ENCODE results near the gene KPNA6.

Gene KPNA6

DNA sequence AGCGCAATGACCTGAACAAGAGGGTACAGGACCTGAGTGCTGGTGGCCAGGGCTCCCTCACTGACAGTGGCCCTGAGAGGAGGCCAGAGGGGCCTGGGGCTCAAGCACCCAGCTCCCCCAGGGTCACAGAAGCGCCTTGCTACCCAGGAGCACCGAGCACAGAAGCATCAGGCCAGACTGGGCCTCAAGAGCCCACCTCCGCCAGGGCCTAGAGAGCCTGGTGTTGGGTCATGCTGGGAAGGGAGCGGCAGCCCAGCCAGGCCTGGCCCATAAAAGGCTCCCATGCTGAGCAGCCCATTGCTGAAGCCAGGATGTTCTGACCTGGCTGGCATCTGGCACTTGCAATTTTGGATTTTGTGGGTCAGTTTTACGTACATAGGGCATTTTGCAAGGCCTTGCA, 87.1 kb downstream of the KPNA6 start:
- no peak for DNase-seq

- DNase-seq, result no peak
These were observed 87.7 kb downstream of the KPNA6 start for GRCh38 chr1:32195531-32195930.

DNA sequence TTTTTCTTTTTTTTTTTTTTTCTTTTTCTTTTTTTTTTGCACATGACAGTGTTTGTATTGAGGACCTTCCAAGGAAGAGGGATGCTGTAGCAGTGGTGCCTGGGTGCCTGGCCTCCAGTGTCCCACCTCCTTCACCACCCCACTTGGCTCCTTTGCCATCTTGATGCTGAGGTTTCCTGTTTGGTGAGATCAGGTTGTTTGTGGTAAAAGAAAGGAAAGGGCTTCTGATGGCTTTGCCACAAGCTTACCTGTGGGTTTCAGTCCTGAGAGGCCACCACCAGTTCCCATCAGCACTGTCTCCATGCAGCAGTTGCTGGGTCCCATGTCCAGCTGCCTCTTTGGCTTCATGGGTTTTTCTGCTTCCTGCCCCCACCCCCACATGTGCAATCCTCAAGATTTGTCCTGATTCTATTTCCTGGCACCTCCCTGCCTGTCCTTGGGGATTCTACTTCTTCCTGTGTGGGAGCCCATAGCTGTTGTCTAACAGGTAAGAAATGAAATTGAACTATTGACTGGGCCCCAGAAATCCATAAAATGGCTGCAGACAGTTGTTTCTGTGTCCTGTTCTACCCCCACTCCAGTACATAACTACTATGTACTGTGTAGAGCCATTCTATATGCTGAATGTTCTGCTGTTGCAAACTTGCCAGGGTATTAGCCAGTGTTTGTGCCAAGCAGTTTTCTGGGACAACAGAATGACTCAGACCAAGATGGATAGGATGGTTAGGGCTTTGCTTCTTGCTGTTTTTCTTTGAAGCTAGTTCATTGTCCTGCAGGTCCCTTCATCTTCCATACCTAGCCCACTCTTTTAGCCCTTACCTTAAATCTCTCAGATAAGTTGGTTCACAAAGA, 88.3 kb downstream of the KPNA6 start:
- no peak for DNase-seq

DNA sequence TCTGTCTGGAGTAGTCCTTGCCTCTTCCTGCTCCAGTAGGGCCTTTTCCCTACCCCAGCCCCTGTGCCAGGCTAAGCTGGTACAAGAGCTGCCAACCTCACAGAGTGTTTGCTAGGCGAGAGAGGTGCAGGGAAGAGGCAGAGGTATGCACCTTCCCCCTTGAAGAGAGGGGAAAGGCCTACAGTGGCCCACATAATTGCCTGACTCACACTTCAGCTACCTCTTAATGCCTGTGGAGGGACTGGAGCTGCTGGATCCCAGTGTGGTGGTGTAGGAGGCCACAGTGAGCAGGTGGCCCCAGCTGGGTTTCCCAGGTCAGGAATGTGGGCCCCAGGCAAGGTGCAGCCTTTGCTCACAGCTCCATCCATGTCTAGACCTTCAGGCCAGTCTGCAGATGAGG, 89.2 kb downstream of the KPNA6 start:
- no peak for DNase-seq

DNA sequence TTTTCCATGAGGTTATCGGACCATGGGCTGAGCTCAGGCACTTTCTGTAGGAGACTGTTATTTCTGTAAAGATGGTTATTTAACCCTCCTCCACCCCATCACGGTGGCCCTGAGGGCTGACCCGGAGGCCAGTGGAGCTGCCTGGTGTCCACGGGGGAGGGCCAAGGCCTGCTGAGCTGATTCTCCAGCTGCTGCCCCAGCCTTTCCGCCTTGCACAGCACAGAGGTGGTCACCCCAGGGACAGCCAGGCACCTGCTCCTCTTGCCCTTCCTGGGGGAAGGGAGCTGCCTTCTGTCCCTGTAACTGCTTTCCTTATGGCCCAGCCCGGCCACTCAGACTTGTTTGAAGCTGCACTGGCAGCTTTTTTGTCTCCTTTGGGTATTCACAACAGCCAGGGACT, 90.0 kb downstream of the KPNA6 start:
- DNase-seq, result no peak

DNA sequence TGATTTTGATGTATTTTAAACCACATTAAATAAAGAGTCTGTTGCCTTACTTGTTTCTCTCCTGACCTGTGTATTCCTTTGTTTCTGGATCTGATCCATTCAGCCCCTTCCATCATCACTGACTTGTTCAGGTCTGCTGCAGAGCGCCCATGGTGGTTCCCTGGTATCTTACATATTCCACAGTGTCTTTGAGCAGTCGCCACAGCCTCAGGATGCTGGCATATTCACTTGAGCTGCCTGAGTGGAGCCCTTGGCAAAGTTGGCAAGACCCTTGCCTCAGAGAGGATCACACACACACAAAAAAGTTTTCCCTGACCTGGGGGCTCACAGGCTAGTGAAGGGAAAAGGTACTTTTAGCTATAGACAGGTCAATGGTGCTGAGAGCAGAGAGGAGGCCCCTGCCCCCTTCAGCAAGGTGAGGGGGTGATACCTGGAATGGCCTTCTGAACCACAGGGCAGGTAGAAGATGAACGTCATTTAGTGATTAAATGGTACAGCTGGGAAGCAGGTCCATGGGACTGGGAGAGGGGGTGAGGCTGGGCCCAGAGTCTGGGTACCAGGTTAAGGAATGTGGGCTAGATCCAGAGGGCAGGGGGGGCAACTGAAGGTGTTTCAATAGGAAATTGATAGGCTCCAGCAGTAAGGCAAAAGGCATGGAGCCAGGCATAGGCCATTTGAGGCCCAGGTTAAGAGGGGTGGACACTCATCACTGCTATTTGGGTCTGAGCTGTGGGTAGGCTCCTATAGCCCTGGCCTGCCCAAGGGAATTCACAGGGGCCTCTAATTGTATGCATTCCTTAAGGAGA, 90.6 kb downstream of the KPNA6 start:
- DNase-seq, result no peak

GRCh38 chr1:32199043-32199716, 91.3 kb downstream of the KPNA6 start:
- DNase-seq, result no peak

GRCh38 chr1:32199717-32200072, 91.8 kb downstream of the KPNA6 start:
- DNase-seq, result no peak

DNA sequence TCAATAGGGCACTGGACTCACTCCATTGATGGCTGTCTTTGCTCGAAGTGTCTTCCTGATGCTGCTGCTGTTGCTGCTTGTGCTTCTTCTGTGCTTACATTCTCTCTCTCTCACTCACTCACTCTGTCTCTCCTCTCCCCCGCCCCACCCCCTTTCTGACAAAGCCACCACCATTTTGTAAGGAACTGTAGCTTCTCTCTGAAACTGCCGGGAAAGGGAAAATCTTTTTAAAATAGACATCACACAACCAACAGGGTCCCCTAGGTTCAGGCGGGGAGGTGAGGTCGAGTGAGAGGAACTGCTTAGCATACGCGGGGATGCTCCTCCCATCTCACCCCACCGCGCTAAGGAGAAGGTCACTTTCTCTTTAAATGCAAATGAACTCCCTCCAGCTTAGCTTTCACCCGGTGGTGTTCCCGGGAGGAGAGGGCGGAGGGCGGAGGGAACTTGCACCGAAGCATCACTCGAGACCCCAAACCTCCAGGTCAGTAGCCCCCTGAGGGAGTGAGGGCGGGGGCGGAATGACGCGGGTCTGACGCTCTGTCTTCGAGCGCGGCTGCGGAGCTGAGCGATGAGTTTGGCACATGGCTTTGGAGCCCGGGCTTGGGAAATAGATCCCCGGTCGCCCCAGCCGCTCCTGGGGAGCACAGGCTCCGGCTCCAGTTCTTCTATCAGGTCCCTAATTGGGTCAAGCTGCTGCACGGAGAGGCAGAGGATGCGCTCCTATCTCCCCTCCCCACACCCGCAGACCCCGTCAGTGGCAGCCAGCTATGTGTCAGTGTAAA, 92.6 kb downstream of the KPNA6 start, which contains the start of gene CCDC28B:
Gene CCDC28B, plus strand, starts transcription at position 370 of the 785 bp plus-strand sequence. CDS start 1,341 bp downstream, outside the sequence.
- peak; percentile 59 for DNase-seq

DNA sequence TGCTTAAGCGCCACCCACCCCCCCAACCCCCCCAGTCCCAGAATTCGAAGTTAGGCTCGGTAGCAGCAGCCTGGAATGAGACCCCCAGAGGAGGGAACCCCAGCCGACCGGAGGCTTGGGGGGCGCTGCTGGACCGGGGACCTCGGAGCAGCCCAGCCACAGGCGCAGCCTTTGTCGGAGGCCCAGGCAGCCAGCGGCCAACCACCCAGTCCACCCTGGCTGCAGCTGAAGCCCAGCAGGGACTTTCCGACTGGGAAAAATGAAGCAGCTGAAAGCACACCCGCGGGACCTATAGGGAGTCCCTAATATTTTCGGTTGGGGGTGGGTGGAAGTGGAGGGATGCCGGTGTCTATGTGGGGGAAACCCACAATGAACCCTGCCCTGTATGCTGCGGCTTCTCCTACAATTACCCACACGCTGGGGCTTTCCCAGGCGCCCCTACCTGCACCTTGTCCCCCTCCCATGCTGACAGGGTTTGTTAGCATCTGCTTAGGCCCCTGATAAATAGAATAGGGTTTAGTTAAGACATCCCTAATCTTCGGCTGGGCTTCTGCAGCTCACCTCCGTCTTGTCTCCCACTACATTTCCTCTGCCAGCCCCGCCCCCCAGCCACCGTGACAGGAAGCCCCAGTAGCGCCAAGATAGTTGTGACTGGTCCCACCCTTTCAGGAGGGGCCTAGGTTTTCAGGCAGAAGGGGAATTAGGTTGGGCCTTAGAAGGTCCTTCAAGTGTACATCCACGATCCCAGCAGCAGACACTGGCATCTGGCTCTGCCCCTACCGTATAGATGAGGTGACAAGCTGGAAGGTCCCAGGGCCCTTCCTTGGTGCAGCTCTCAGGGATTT, 93.4 kb downstream of the KPNA6 start:
- no peak for DNase-seq

- no peak for DNase-seq
These were observed 97.1 kb downstream of the KPNA6 start for GRCh38 chr1:32204943-32205361.

GRCh38 chr1:32205401-32206370, 97.8 kb downstream of the KPNA6 start, which contains the start of gene IQCC:
Gene IQCC (plus strand): TSS chr1:32205671. CDS start chr1:32205682, 11 bp downstream.
- DNase-seq, result peak; percentile 74

GRCh38 chr1:32208469-32208868, 100.6 kb downstream of the KPNA6 start:
- no peak for DNase-seq

GRCh38 chr1:32208891-32209328, 101.1 kb downstream of the KPNA6 start, which contains the start of gene DCDC2B:
Gene DCDC2B (plus strand): TSS chr1:32209089. CDS start chr1:32209094, 5 bp downstream.
- DNase-seq, result peak; percentile 40

- DNase-seq, result peak; percentile 13
These were observed 108.0 kb downstream of the KPNA6 start for GRCh38 chr1:32215629-32216480.

DNA sequence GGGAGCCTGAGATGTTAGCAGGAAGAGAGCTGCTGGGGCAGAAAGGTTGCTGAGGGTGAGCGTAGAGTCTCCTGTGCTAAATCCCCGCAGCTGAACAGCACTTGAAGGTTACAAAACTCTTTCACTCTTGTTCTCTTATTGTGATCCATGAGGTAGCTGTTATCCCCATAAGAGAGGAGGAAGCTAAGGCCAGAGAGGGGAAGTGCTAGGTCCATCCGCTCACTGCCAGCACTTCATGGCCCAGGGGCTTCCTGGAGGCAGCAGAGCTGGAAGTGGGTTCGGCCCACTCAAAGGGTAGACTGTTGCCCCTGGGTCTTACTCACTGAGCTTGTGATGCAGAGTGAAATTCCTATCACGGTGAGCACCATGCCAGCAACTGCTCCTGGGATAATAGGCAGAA, 108.7 kb downstream of the KPNA6 start:
- DNase-seq, result no peak

DNA sequence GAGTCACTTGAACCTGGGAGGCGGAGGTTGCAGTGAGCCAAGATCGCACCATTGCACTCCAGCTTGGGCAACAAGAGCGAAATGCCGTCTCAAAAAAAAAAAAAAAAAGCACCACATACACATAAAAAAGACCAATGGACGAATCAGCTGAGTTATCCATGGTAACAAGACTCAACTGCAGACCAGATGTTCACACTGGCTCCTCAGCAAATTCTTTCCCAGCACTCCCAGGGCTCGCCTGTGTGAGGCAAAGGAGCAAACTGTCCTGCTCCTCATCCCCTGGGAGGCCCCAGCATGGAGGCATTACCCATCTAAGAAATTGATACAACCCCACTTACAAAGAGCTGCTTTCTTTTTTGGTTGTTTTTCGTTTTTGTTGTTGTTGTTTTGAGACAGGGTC, 111.2 kb downstream of the KPNA6 start:
- no peak for DNase-seq

DNA sequence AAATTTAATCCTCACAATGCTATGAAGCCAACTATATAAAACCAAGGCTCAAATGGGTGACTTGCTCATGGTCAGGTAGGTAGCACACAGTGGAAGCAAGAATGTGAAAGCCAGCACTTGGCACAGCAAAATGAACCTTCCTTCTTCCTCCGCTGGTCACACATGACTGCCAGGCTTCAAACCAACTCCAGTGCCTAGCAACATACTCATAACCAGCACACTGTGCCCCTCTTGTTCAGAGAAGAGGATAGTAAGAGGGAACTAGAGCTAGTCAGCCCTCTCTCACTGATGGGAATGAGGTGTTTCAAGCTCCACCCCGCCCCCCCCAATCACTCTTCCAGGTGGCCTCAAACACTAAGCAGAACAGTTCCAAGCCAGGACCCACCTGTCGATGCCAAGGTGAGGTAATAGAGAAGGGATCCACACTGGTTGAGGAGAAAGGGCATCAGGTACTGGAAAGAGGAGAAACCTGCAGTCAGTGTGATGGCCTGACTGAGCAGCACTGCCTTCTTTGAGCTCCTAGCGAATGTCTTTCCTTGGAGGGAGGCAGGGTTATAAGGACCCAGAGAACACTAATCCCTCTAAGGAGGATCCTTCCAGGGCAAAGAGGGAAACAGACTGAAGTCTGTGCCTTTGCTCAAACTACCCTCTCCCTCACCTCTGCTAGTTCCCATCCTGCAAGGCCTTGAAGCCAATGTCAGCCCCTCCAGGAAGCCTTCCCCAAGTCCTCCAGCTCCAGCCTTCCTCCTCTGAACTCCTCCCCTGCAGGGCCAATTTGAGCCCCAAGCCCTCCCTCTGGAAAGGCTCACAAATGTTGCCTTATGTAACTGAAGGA, 113.1 kb downstream of the KPNA6 start:
- peak; percentile 79 for DNase-seq

Measured in kidney glomerular epithelial cell (primary cell).